Prostate gland (tissue), 2 donors: ENCODE measurements around the gene GPC5. TPM values are rescaled to one million over a fixed set of nuclear protein-coding genes. Genes with fewer than 3 reads are reported as not detected.

Source experiments
- DNase-seq: peaks from one replicate; pipeline ENCODE4 v3.0.0-alpha.2; 2019; ENCODE audit warnings: low spot score
- H3K27ac ChIP-seq, 2 donors: fragments of 200-600 bp; sonication (generic); 2 replicates each; pipeline ENCODE4 v1.5.1; 2017 to 2019
- H3K27me3 ChIP-seq: fragments of 200-600 bp; sonication (generic); replicated peaks from 2 replicates; pipeline ENCODE4 v1.5.1; 2019; ENCODE audit not compliant: insufficient read depth
- H3K36me3 ChIP-seq, 2 donors: fragments of 200-600 bp; sonication (generic); 1 replicate in 1 of 2; 2 replicates in 1 of 2; pipeline versions ENCODE4 v1.5.1 to v1.8.1; 2017 to 2019
- H3K4me1 ChIP-seq: fragments of 200-600 bp; sonication (generic); replicated peaks from 2 replicates; pipeline ENCODE4 v1.5.1; 2019
- H3K4me3 ChIP-seq, 2 donors: fragments of 200-600 bp; sonication (generic); 2 replicates each; pipeline ENCODE4 v1.5.1; 2017 to 2019
- H3K9me3 ChIP-seq: fragments of 200-600 bp; sonication (generic); 2 replicates; pipeline ENCODE4 v1.5.1; 2017
- POLR2A ChIP-seq: fragments of 450-650 bp; IDR thresholded peaks from one replicate; pipeline ENCODE4 v1.6.1; 2016; ENCODE audit warnings: antibody characterized with exemption, mild to moderate bottlenecking
- POLR2AphosphoS5 ChIP-seq: sonication (generic); formaldehyde crosslinking; IDR thresholded peaks from one replicate; pipeline ENCODE4 v1.6.1; 2017; ENCODE audit warnings: antibody characterized with exemption
- WGBS: methylation state at CpG from one replicate; pipeline ENCODE4 v1.1.5; 2018; 5-methylcytosine and 5-hydroxymethylcytosine counted together
- intact Hi-C: fragments of 100-400 bp; cut with DNase I; formaldehyde crosslinking; loops from one replicate; pipeline ENCODE4 v1.14.2; 2022
- total RNA-seq, 2 donors: library from RNA; depleted of rRNA; stranded (reverse); fragments of >200 nt; gene quantifications; one replicate each; pipeline ENCODE4 v1.1.0, GENCODE V29; 2016
- TF ChIP-seq, protein P1 (sequence below), 4 experiments: fragments of 200-600 bp in 2 of 4; fragments of 450-650 bp in 2 of 4; sonication (generic) in 2 of 4; IDR thresholded peaks; 1 replicate in 3 of 4; 2 replicates in 1 of 4; pipeline ENCODE4 v1.5.1; 2016 to 2019; ENCODE audit warnings: antibody characterized with exemption in 4 of 4, mild to moderate bottlenecking in 2 of 4, moderate library complexity in 2 of 4

The GPC5 gene
- total RNA-seq, 2 donors from 2014 or later = 0.23 to 35.0 TPM

DNA sequence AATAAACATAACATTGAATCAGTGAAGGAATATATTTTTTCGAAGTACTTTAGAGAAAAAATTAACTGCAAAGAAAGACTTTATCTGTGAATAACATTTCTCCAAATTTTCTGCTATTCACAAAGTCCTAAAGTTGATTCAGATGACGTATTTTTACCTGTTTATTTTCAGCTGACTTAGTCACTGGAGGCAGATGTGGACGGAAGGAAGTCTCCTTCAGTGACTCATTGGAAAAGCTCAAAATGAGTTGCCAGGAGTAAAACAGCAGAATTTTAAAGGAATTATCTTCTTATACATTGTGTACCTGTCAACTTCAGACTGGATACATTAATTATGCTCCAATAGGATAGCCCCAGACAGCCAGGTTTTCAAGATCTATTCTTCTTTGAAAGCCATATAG is 1148.8 kb downstream of the GPC5 start:
- intact Hi-C loops = no loop called here
- no peak for DNase-seq
- TF ChIP-seq POLR2A = no peak
- TF ChIP-seq POLR2AphosphoS5 = no peak
- TF ChIP-seq, protein P1, sequence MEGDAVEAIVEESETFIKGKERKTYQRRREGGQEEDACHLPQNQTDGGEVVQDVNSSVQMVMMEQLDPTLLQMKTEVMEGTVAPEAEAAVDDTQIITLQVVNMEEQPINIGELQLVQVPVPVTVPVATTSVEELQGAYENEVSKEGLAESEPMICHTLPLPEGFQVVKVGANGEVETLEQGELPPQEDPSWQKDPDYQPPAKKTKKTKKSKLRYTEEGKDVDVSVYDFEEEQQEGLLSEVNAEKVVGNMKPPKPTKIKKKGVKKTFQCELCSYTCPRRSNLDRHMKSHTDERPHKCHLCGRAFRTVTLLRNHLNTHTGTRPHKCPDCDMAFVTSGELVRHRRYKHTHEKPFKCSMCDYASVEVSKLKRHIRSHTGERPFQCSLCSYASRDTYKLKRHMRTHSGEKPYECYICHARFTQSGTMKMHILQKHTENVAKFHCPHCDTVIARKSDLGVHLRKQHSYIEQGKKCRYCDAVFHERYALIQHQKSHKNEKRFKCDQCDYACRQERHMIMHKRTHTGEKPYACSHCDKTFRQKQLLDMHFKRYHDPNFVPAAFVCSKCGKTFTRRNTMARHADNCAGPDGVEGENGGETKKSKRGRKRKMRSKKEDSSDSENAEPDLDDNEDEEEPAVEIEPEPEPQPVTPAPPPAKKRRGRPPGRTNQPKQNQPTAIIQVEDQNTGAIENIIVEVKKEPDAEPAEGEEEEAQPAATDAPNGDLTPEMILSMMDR (IDR thresholded peaks at IDR 0.05) = no peak
- H3K36me3 ChIP-seq = no peaks in the 10 kb centered on the region
- no peaks in the 10 kb centered on the region for H3K27me3 ChIP-seq
- H3K9me3 ChIP-seq = no peaks in the 10 kb centered on the region
- 91% methylated on average over 3 of the region's 3 CpGs for WGBS
- H3K4me1 ChIP-seq = no peaks in the 10 kb centered on the region
- no peak overlapping the region for H3K4me3 ChIP-seq
- H3K27ac ChIP-seq = no peak overlapping the region

DNA sequence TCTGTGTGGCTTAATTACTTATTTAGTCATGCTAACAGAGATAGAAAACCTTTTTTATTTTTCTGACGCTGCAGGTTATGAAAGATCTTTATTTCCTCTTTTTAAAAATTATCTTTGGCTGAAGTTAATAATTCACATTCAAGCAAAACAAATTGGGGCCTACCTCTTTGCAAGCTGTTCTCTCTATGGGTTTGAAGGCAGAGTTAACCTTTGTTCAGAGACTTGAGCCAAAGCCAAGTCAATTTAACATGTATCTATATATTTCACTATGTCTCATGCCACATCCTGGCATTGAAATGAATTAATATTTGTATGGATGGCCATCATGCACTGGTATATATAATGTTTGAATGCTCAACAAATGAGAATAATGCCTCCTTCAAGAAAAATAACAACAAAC is 1150.9 kb downstream of the GPC5 start:
- TF ChIP-seq, protein P1 (IDR thresholded peaks at IDR 0.05) = no peak
- TF ChIP-seq POLR2AphosphoS5 (no peak), POLR2A (no peak)
- DNase-seq = no peak
- no peaks in the 10 kb centered on the region for H3K27me3 ChIP-seq
- H3K27ac ChIP-seq = no peak overlapping the region
- no peaks in the 10 kb centered on the region for H3K36me3 ChIP-seq
- H3K4me1 ChIP-seq = no peaks in the 10 kb centered on the region
- WGBS = 48% methylated on average over 1 of the region's 1 CpG
- H3K4me3 ChIP-seq = no peak overlapping the region
- H3K9me3 ChIP-seq = no peaks in the 10 kb centered on the region
- intact Hi-C loops = no loop called here

DNA sequence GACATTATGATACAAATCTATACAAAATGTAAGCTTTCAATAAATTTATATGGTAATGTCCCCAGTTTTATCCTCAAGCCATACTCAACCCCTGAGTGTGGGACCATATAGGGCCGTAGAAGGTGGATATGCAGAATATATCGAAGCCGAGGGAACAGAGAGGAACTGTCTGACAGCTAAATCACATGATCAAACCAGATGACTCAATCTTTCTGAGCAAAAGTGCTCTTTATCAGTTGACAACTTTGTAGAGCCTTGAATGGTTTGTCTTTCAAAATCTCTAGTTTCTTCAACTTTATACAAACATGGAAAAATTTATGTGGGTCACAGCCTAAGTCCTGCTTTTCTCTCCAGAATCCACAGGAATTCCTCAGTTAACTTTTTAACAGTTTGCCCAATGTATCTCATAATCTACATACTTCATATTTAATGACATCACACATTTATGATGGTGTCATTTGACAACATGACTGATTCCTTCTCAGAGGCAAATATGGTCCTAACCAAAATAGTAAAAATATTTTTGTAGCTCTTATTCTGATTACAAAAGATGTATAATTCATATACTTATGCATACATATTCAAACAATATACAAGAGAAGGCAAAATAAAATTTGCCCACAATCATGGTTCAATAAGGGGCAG is 1155.2 kb downstream of the GPC5 start:
- 96% methylated on average over 3 of the region's 3 CpGs for WGBS
- TF ChIP-seq POLR2AphosphoS5 = no peak
- no peak for TF ChIP-seq POLR2A
- TF ChIP-seq, protein P1 (IDR thresholded peaks at IDR 0.05) = no peak
- no peak for DNase-seq
- no peaks in the 10 kb centered on the region for H3K4me1 ChIP-seq
- H3K36me3 ChIP-seq = no peaks in the 10 kb centered on the region
- H3K4me3 ChIP-seq = no peak overlapping the region
- no peak overlapping the region for H3K27ac ChIP-seq
- no peaks in the 10 kb centered on the region for H3K9me3 ChIP-seq
- no peaks in the 10 kb centered on the region for H3K27me3 ChIP-seq
- intact Hi-C loops = no loop called here

DNA sequence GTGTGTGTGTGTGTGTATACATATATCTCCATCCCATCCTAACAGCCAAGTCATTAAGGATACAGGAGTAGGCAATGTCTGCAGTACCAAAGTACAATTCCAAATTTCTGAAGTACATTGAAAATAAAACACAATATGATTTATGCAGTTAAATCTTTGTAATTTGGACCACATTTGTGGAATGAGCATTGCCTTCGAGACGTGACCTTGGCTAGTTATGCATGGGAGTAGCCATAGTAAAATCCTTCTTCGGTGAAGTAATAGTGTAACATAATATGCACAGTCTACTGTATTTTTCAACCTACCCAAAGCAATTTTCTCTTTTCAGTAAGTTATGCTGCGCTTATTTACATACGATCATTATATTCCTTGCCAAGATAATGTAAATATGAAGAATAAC is 1162.5 kb downstream of the GPC5 start:
- no peaks in the 10 kb centered on the region for H3K27me3 ChIP-seq
- no peak for DNase-seq
- H3K36me3 ChIP-seq = no peaks in the 10 kb centered on the region
- 70% methylated on average over 5 of the region's 5 CpGs for WGBS
- H3K9me3 ChIP-seq = no peaks in the 10 kb centered on the region
- no peak overlapping the region for H3K4me3 ChIP-seq
- H3K4me1 ChIP-seq = no peaks in the 10 kb centered on the region
- no peak for TF ChIP-seq POLR2A
- TF ChIP-seq, protein P1 (IDR thresholded peaks at IDR 0.05) = no peak
- TF ChIP-seq POLR2AphosphoS5 = no peak
- H3K27ac ChIP-seq = no peak overlapping the region
- intact Hi-C loops = no loop called here

DNA sequence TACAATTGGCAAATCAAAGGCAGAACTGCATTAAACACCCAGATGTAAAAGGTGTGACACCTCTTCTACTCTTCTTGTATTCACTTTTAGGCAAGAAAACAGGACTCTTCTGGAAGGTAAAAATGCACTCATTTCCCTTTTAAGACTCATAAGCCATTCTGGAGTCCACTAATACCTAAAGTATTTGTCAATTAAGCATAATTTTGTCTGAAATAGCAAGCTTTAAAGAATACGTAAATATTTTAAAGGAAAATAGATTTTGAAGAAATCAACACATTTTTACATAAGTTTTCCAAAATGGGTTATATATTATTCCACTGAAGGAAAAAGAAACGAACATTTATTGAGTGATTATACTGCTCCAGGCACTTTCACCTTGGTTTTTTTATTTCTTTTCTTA is 1166.5 kb downstream of the GPC5 start:
- Histone ChIP-seq H3K36me3 (no peaks in the 10 kb centered on the region), H3K27me3 (no peaks in the 10 kb centered on the region), H3K9me3 (no peaks in the 10 kb centered on the region), H3K4me3 (no peak overlapping the region), H3K4me1 (no peaks in the 10 kb centered on the region), H3K27ac (no peak overlapping the region)
- DNase-seq = no peak
- TF ChIP-seq, protein P1 (IDR thresholded peaks at IDR 0.05) = no peak
- TF ChIP-seq POLR2AphosphoS5 = no peak
- TF ChIP-seq POLR2A = no peak
- intact Hi-C loops = no loop called here
- 61% methylated on average over 2 of the region's 2 CpGs for WGBS
